Measurements from ENCODE around the gene ABHD2.
"Not testable (repeated sequence)": the region's sequence is repeated elsewhere in the genome, so short reads cannot be mapped to it uniquely, and the experiment has no call there.

The ABHD2 gene

GRCh38 chr15:89099968-89100367, 11.7 kb downstream of the ABHD2 start:
- no peak for DNase-seq

- DNase-seq = no peak
Observed at GRCh38 chr15:89101302-89102193, 13.3 kb downstream of the ABHD2 start.

GRCh38 chr15:89103481-89104171, 15.4 kb downstream of the ABHD2 start:
- DNase-seq = no peak

DNA sequence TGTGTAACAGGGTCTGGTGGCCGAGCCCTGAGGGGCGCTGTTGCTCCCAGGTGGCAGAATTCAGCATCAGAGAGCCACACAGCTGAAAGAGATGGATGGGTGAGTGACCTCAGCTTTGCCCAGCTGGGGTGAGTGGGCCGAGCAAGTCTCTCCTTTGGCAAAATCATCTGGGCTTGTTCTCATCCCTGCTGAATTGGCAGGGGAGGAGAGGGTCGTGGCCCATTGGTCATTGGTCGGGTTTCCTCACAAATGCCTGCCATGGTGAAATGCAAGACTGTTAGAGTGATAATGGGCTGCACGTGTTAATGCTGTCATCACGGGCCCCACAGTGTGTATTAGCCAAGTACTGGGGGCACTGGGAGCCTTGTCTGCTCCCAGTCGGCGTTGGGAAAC, 15.9 kb downstream of the ABHD2 start:
- no peak for DNase-seq

GRCh38 chr15:89105147-89105546, 16.9 kb downstream of the ABHD2 start:
- DNase-seq = no peak

GRCh38 chr15:89106200-89106599, 17.9 kb downstream of the ABHD2 start:
- DNase-seq = no peak

- no peak for DNase-seq
Observed at GRCh38 chr15:89107984-89108383, 19.7 kb downstream of the ABHD2 start.

DNA sequence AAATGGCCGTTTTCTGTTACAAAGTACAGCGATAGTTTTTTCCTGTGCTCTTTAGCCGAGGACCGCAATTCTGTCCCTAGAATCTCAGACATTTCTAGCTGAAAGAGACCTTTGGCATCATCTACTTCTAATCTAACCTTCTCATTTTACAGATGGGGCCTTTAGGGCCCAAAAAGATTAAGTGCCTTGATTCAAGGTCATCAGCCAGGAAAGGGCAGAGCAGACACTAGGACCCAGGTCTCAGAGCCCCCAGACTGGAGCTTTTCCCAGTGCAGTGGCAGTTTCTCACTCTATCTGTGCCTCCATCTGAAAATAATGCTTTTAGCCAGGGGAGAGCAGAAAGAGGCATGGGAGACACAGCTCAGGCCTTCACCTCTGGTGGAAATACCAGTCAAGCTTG, 20.6 kb downstream of the ABHD2 start:
- DNase-seq = no peak

DNA sequence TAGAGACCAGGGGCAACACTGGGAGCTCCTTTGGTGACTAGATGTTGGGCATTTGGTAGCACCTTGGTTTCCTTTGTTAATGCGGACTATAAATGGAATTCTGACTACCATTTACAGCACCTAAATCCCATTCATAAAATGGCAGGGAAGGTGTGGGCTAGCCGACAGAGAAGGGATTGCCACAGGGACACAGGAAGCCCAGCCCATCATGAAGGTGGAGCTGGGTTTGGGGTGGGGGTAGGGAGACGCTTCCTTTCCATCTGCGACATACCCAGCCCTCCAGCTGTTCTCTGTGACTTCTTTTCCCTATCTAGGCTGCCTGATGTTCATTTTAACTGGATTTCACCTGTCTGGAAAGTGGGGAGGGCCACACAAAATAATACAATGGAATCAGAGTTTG, 21.0 kb downstream of the ABHD2 start:
- DNase-seq = no peak

- no peak for DNase-seq
Observed at GRCh38 chr15:89110060-89110459, 21.8 kb downstream of the ABHD2 start.

- no peak for DNase-seq
Observed at GRCh38 chr15:89111352-89111751, 23.1 kb downstream of the ABHD2 start.

DNA sequence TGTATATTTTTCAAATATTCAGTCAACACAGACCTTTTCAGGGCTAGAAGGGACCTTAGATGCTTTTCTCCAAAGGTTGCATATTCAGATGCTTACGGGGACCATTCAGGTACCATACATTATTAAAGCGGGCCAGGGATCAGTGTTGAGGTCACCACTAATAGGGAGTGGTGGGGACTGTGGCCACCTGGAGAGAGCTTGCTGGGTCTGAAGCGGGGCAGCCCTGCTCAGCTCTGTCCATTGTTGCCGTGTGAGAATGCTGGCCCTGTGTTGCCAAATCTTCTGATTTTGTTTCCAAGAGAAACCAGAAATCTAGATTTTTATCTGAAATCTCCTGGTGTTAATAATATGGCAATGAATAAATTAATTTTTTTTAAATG, 23.7 kb downstream of the ABHD2 start:
- DNase-seq = no peak

DNA sequence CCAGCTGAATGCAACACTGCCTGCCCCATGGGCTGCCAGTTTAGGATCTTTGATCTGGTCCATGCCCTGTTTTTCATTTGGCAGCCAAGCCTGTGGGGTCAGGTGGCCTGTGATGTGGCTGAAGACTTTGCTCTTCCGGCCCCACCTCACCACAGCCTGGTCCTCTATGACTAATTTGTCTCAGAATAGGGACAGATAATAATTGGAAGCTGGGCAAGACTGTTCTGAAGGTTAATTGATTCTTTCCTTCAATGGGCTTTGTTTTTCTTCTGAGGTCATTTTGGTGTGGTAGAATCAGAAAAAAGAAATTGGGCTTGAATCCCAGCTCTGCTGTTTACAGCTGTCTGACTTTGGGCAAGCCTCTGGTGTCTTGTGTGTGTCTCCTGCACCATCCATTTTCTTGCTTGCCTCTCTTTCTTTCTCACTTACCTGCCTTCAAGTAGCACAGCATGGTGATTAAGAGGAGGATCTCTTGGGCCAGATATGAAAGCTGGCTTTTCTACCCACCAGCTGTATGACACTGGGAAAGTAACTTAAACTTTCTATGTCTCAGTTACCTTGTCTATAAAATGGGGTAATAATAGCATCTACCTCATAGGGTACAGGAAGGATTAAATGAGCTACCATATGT, 24.2 kb downstream of the ABHD2 start:
- peak; percentile 6 for DNase-seq

- DNase-seq = no peak
Observed at GRCh38 chr15:89113296-89114024, 25.2 kb downstream of the ABHD2 start.

- no peak for DNase-seq
Observed at GRCh38 chr15:89114990-89115389, 26.7 kb downstream of the ABHD2 start.

DNA sequence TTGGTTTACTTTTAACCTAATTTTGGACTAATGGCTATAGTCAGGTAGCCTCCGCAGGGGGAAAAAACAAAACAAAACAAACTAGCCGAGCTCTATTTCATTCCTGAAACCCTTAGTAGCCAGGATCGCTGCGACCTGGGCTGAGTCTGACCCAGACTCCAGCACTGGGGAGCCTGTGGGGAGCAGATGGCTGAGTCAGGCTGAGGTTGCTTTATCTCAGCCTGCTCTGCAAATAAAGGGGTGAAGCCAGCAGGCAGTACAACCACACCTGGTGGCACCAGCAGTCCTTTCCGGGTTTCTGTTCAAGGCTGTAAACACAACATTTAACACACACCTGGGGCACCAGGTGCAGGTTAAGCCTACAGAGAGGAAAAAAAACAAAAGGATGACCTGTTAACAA, 27.3 kb downstream of the ABHD2 start:
- DNase-seq = no peak

GRCh38 chr15:89116404-89116803, 28.1 kb downstream of the ABHD2 start:
- DNase-seq = no peak

GRCh38 chr15:89117790-89118189, 29.5 kb downstream of the ABHD2 start:
- DNase-seq = peak; percentile 42

- no peak for DNase-seq
Observed at GRCh38 chr15:89118481-89118989, 30.3 kb downstream of the ABHD2 start.

GRCh38 chr15:89119489-89120478, 31.5 kb downstream of the ABHD2 start:
- no peak for DNase-seq

DNA sequence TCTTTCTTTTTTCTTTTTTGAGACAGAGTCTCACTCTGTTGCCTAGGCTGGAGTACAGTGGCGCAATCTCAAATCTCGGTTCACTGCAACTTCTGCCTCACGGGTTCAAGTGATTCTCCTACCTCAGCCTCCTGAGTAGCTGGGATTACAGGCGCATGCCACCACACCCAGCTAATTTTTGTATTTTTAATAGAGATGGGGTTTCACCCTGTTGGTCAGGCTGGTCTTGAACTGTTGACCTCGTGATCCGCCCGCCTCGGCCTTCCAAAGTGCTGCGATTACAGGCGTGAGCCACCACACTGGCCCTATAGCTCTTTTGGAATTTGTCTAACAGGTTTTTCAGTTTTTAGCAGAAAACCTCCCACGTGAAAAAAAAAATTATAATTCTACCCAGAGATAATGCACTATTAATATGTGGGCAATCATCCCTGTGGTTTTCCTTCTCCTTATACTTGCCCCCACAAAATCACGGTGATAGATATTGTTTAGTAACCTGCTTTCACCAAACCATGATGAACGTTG, 32.3 kb downstream of the ABHD2 start:
- not testable (repeated sequence) for DNase-seq

Data from OCI-M1 (cell line).